Activated T-cell treated with anti-CD3 and anti-CD28 coated beads, Interleukin-2, amount 50 U/mL, for 1 hour (primary cell): ENCODE data around the gene ANXA1.
"Not testable (repeated sequence)": the region's sequence is repeated elsewhere in the genome, so short reads cannot be mapped to it uniquely, and the experiment has no call there.

Experiments used
- DNase-seq: peaks from one replicate; pipeline ENCODE4 v3.0.0-alpha.2; 2020

Gene ANXA1

GRCh38 chr9:73170185-73170957 lies 18.7 kb downstream of the ANXA1 start:
- DNase-seq = no peak

- no peak for DNase-seq
Observed at GRCh38 chr9:73172901-73173215, 21.2 kb downstream of the ANXA1 start.

GRCh38 chr9:73173557-73174329 lies 22.1 kb downstream of the ANXA1 start:
- DNase-seq = no peak

- no peak for DNase-seq
Observed at GRCh38 chr9:73174330-73174980, 22.8 kb downstream of the ANXA1 start.

- DNase-seq = no peak
Observed at GRCh38 chr9:73176450-73176875, 24.8 kb downstream of the ANXA1 start.

GRCh38 chr9:73178044-73178443 lies 26.4 kb downstream of the ANXA1 start:
- no peak for DNase-seq

- no peak for DNase-seq
Observed at GRCh38 chr9:73179589-73179988, 27.9 kb downstream of the ANXA1 start.

GRCh38 chr9:73180403-73180802 lies 28.7 kb downstream of the ANXA1 start:
- no peak for DNase-seq

- DNase-seq = no peak
Observed at GRCh38 chr9:73182928-73183327, 31.3 kb downstream of the ANXA1 start.

GRCh38 chr9:73183428-73183827 lies 31.8 kb downstream of the ANXA1 start:
- DNase-seq = no peak

- no peak for DNase-seq
Observed at GRCh38 chr9:73183917-73184861, 32.5 kb downstream of the ANXA1 start.

- not testable (repeated sequence) for DNase-seq
Observed at GRCh38 chr9:73191109-73191508, 39.4 kb downstream of the ANXA1 start.

- DNase-seq = no peak
Observed at GRCh38 chr9:73194284-73194683, 42.6 kb downstream of the ANXA1 start.

GRCh38 chr9:73199448-73199847 lies 47.8 kb downstream of the ANXA1 start:
- DNase-seq = no peak

- no peak for DNase-seq
Observed at GRCh38 chr9:73199886-73200285, 48.2 kb downstream of the ANXA1 start.

- DNase-seq = no peak
Observed at GRCh38 chr9:73200694-73201452, 49.2 kb downstream of the ANXA1 start.

- no peak for DNase-seq
Observed at GRCh38 chr9:73202980-73203379, 51.3 kb downstream of the ANXA1 start.

GRCh38 chr9:73204936-73205335 lies 53.3 kb downstream of the ANXA1 start:
- DNase-seq = no peak

GRCh38 chr9:73206851-73207250 lies 55.2 kb downstream of the ANXA1 start:
- DNase-seq = no peak

GRCh38 chr9:73210886-73211666 lies 59.4 kb downstream of the ANXA1 start:
- DNase-seq = no peak

- DNase-seq = no peak
Observed at GRCh38 chr9:73213300-73213699, 61.6 kb downstream of the ANXA1 start.
